AG04450 (cell line): ENCODE data around the gene ADGRG3. TPM values are rescaled to one million over a fixed set of nuclear protein-coding genes. Genes with fewer than 3 reads are reported as not detected.

Experiments
- CTCF ChIA-PET: fragments of 300-600, 350-600 bp; formaldehyde crosslinking; extraction: SDS; loops from one replicate; lab custom pipeline; 2022; ENCODE audit warnings: antibody characterized with exemption, inconsistent platforms; lab: Charles Lee
- POLR2A ChIA-PET: fragments of 350-600 bp; formaldehyde crosslinking; extraction: SDS; loops from one replicate; lab custom pipeline; 2021; ENCODE audit warnings: antibody characterized with exemption, inconsistent platforms; lab: Yijun Ruan, JAX
- DNase-seq: peaks from one replicate; pipeline ENCODE4 v3.0.0-alpha.2; 2011; ENCODE audit warnings: low read depth, low spot score
- H3K27ac ChIP-seq: one replicate; pipeline ENCODE4 v1.5.1; 2012; ENCODE audit warnings: low read depth, low read length, control low read depth
- H3K27me3 ChIP-seq: one replicate; pipeline ENCODE4 v1.6.0; 2012; ENCODE audit warnings: low read length; ENCODE audit not compliant: control insufficient read depth, insufficient read depth
- H3K4me3 ChIP-seq: 2 replicates; pipeline ENCODE4 v1.5.1; 2011; ENCODE audit warnings: mild to moderate bottlenecking, low read depth, low read length, control low read depth
- H3K9me3 ChIP-seq: 2 replicates; pipeline ENCODE4 v1.5.1; 2012; ENCODE audit warnings: low read length; ENCODE audit not compliant: control insufficient read depth, insufficient read depth
- CTCF ChIP-seq: IDR thresholded peaks from 2 replicates; pipeline ENCODE4 v1.5.1; 2011; ENCODE audit warnings: low read depth, low read length, control low read depth, inconsistent platforms
- polyA plus RNA-seq: library from polyadenylated mRNA; depleted of rRNA; stranded (reverse); fragments of >200 nt; gene quantifications from 2 replicates; pipeline ENCODE4 v1.2.3, GENCODE V29; 2011

The ADGRG3 gene
- polyA plus RNA-seq, 1 experiment, result not detected

- Histone ChIP-seq H3K4me3 (no peak overlapping the region), H3K9me3 (no peaks in the 10 kb centered on the region; the same call in 1 of the 2 replicates), H3K27ac (no peak overlapping the region), H3K27me3 (peaks cover 24% of the 10 kb centered on the region)
- CTCF ChIA-PET, result interaction anchor here (1.2 kb wide), 1 partner anchor 49 kb away, joined by 3 read pairs; no protein-coding TSS in a partner anchor
- POLR2A ChIA-PET, result no interaction called here
- no peak for TF ChIP-seq CTCF
- no peak for DNase-seq
These were observed 30.8 kb downstream of the ADGRG3 start for GRCh38 chr16:57698812-57699405.

- H3K27ac ChIP-seq, result no peak overlapping the region
- no peak overlapping the region for H3K4me3 ChIP-seq
- no peak for DNase-seq
- CTCF ChIA-PET, result interaction anchor here (1.2 kb wide), 1 partner anchor 50 kb away, joined by 3 read pairs; no protein-coding TSS in a partner anchor
- TF ChIP-seq CTCF, result no peak
- peaks cover 30% of the 10 kb centered on the region for H3K27me3 ChIP-seq
- POLR2A ChIA-PET, result no interaction called here
- H3K9me3 ChIP-seq, result no peaks in the 10 kb centered on the region; the same call in 1 of the 2 replicates
These were observed 31.4 kb downstream of the ADGRG3 start for GRCh38 chr16:57699481-57699880.

DNA sequence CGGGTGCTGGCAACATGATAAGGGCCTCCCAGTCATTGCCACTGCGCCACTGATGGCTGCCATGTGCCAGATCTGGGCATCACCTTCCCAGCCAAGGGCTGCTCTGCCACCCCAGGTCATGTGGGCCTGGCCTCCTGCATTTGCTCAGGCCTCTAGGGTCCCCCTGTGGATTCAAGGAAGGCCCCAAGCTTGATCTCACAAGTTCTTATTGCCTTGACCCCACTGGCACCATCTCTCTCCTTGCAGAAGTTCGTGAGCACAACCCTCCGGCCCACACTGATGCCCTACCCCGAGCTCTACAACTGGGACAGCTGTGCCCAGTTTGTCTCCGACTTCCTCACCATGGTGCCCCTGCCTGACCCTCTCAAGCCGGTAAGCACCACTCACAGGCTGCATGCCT lies 31.8 kb downstream of the ADGRG3 start:
- CTCF ChIA-PET, result interaction anchor here (1.2 kb wide), 1 partner anchor 50 kb away, joined by 3 read pairs; no protein-coding TSS in a partner anchor
- DNase-seq, result no peak
- Histone ChIP-seq H3K9me3 (no peaks in the 10 kb centered on the region; the same call in 1 of the 2 replicates), H3K27me3 (peaks cover 30% of the 10 kb centered on the region), H3K27ac (no peak overlapping the region), H3K4me3 (no peak overlapping the region)
- POLR2A ChIA-PET, result no interaction called here
- TF ChIP-seq CTCF, result no peak

GRCh38 chr16:57700781-57701551 lies 32.9 kb downstream of the ADGRG3 start:
- ChIA-PET POLR2A (no interaction called here), CTCF (no interaction called here)
- no peak for TF ChIP-seq CTCF
- Histone ChIP-seq H3K27me3 (peaks cover 27% of the 10 kb centered on the region), H3K9me3 (no peaks in the 10 kb centered on the region; the same call in 1 of the 2 replicates), H3K27ac (no peak overlapping the region), H3K4me3 (no peak overlapping the region)
- DNase-seq, result no peak
